Esophagus squamous epithelium (tissue), 5 donors: ENCODE data around the gene TSPAN14. TPM values are rescaled to one million over a fixed set of nuclear protein-coding genes. Genes with fewer than 3 reads are reported as not detected.
A peak's percentile ranks its signal among the peaks of the same experiment; 100 is the strongest.

Experiments
- DNase-seq: peaks from one replicate; lab custom pipeline; 2025; lab: John Stamatoyannopoulos, UW
- H3K27ac ChIP-seq, 4 donors: fragments of 200-600 bp; sonication (generic); one replicate each; pipeline ENCODE4 v1.5.1; 2016 to 2019; ENCODE audit warnings: mild to moderate bottlenecking in 1 of 4
- H3K27me3 ChIP-seq, 4 donors: fragments of 200-600 bp; sonication (generic); 1 replicate in 3 of 4; 2 replicates in 1 of 4; pipeline versions ENCODE4 v1.5.1 to v1.6.0; 2017 to 2021; ENCODE audit warnings: antibody characterized with exemption in 1 of 4
- H3K36me3 ChIP-seq, 3 donors: fragments of 200-600 bp; sonication (generic); one replicate each; pipeline ENCODE4 v1.5.1; 2016 to 2019
- H3K4me1 ChIP-seq, 3 donors: fragments of 200-600 bp; sonication (generic); one replicate each; pipeline ENCODE4 v1.5.1; 2017 to 2019
- H3K4me3 ChIP-seq, 4 donors: fragments of 200-600 bp; sonication (generic); 1 replicate in 3 of 4; 2 replicates in 1 of 4; pipeline ENCODE4 v1.5.1; 2016 to 2019; ENCODE audit warnings: mild to moderate bottlenecking in 2 of 4, moderate library complexity in 1 of 4
- H3K9me3 ChIP-seq, 3 donors: fragments of 200-600 bp; sonication (generic); one replicate each; pipeline ENCODE4 v1.5.1; 2016 to 2019
- CTCF ChIP-seq, 6 experiments: fragments of 450-650 bp in 4 of 6; fragments of 200-600 bp in 2 of 6; sonication (generic) in 2 of 6; IDR thresholded peaks; one replicate each; pipeline ENCODE4 v1.5.1; 2016 to 2019; ENCODE audit warnings: antibody characterized with exemption in 6 of 6, mild to moderate bottlenecking in 4 of 6, moderate library complexity in 4 of 6
- POLR2A ChIP-seq, 4 donors: fragments of 450-650 bp; IDR thresholded peaks; one replicate each; pipeline ENCODE4 v1.6.1; 2017; ENCODE audit warnings: antibody characterized with exemption in 4 of 4, mild to moderate bottlenecking in 4 of 4, moderate library complexity in 3 of 4
- WGBS, 2 donors: methylation state at CpG; one replicate each; pipeline ENCODE4 v1.1.5; 2018; 5-methylcytosine and 5-hydroxymethylcytosine counted together
- intact Hi-C: fragments of 100-400 bp; cut with DNase I; formaldehyde crosslinking; loops from one replicate; pipeline ENCODE4 v1.15.0; 2022
- total RNA-seq, 4 donors: library from RNA; depleted of rRNA; stranded (reverse); fragments of >200 nt; gene quantifications; one replicate each; pipeline ENCODE4 v1.1.0, GENCODE V29; 2016
- donor health status: DM: yes; HTN: yes; CAD: no.

The TSPAN14 gene
- total RNA-seq, 4 donors from 2014 or later = 66.4 to 118 (median 89.8) TPM

GRCh38 chr10:80487421-80487785 lies 33.3 kb downstream of the TSPAN14 start:
- no peak for DNase-seq
- peak overlapping the region in 3 of 4 donors; percentile 69 to 74 (median 72) for H3K27ac ChIP-seq
- peak overlapping the region in 1 of 4 donors; percentile 5 for H3K4me3 ChIP-seq
- H3K27me3 ChIP-seq = no peaks in the 10 kb centered on the region
- H3K9me3 ChIP-seq = no peaks in the 10 kb centered on the region
- 83% methylated on average over 2 of the region's 4 CpGs; no CpG with 5 or more reads in 1 of the 2 donors for WGBS, 2 donors
- intact Hi-C loops = no loop called here
- peaks cover 11 to 64% (median 18%) of the 10 kb centered on the region in 3 donors for H3K36me3 ChIP-seq
- TF ChIP-seq POLR2A (IDR thresholded peaks at IDR 0.05) = no peak
- peaks cover 48 to 100% (median 72%) of the 10 kb centered on the region in 3 donors for H3K4me1 ChIP-seq

- WGBS, 2 donors = 71 to 84% methylated on average over 2 to 5 of the region's 14 CpGs
- intact Hi-C loops = no loop called here
- H3K4me1 ChIP-seq = peaks cover 48 to 100% (median 76%) of the 10 kb centered on the region in 3 donors
- H3K4me3 ChIP-seq = peak overlapping the region in 1 of 4 donors; percentile 5
- H3K36me3 ChIP-seq = peaks cover 11 to 65% (median 18%) of the 10 kb centered on the region in 3 donors
- no peak for TF ChIP-seq POLR2A (IDR thresholded peaks at IDR 0.05)
- TF ChIP-seq CTCF (IDR thresholded peaks at IDR 0.05) = no peak
- H3K9me3 ChIP-seq = no peaks in the 10 kb centered on the region
- no peaks in the 10 kb centered on the region for H3K27me3 ChIP-seq
- H3K27ac ChIP-seq = peak overlapping the region; percentile 37 to 74 (median 70)
- no peak for DNase-seq
Measured at GRCh38 chr10:80487791-80488538, 33.9 kb downstream of the TSPAN14 start.

- Histone ChIP-seq H3K27me3 (no peaks in the 10 kb centered on the region), H3K27ac (peak overlapping the region; percentile 37 to 74 (median 70)), H3K4me3 (no peak overlapping the region), H3K4me1 (peaks cover 52 to 100% (median 76%) of the 10 kb centered on the region in 3 donors), H3K9me3 (no peaks in the 10 kb centered on the region), H3K36me3 (peaks cover 11 to 67% (median 18%) of the 10 kb centered on the region in 3 donors)
- intact Hi-C loops = no loop called here
- WGBS, 2 donors = 57 to 73% methylated on average over 4 to 6 of the region's 6 CpGs
- DNase-seq = no peak
- TF ChIP-seq CTCF (IDR thresholded peaks at IDR 0.05) (no peak), POLR2A (IDR thresholded peaks at IDR 0.05) (no peak)
Measured at GRCh38 chr10:80488539-80489066, 34.5 kb downstream of the TSPAN14 start.

GRCh38 chr10:80489371-80490112 lies 35.4 kb downstream of the TSPAN14 start:
- DNase-seq = no peak
- no peaks in the 10 kb centered on the region for H3K9me3 ChIP-seq
- no peak overlapping the region for H3K27ac ChIP-seq
- intact Hi-C loops = no loop called here
- WGBS, 2 donors = 84% methylated on average over 2 of the region's 2 CpGs; no CpG with 5 or more reads in 1 of the 2 donors
- no peak for TF ChIP-seq CTCF (IDR thresholded peaks at IDR 0.05)
- TF ChIP-seq POLR2A (IDR thresholded peaks at IDR 0.05) = no peak
- H3K27me3 ChIP-seq = no peaks in the 10 kb centered on the region
- H3K4me1 ChIP-seq = peaks cover 54 to 100% (median 77%) of the 10 kb centered on the region in 3 donors
- H3K4me3 ChIP-seq = no peak overlapping the region
- peaks cover 14 to 67% (median 18%) of the 10 kb centered on the region in 3 donors for H3K36me3 ChIP-seq

GRCh38 chr10:80491251-80492102 lies 37.4 kb downstream of the TSPAN14 start:
- DNase-seq = no peak
- Histone ChIP-seq H3K4me1 (peaks cover 51 to 100% (median 77%) of the 10 kb centered on the region in 3 donors), H3K36me3 (peaks cover 14 to 80% (median 18%) of the 10 kb centered on the region in 3 donors), H3K9me3 (no peaks in the 10 kb centered on the region), H3K4me3 (no peak overlapping the region), H3K27ac (peak overlapping the region in 3 of 4 donors; percentile 6 to 94 (median 59)), H3K27me3 (no peaks in the 10 kb centered on the region)
- intact Hi-C loops = no loop called here
- WGBS, 2 donors = 43 to 79% methylated on average over 4 to 7 of the region's 7 CpGs
- TF ChIP-seq CTCF (IDR thresholded peaks at IDR 0.05) (no peak), POLR2A (IDR thresholded peaks at IDR 0.05) (no peak)
